Kidney glomerular epithelial cell (primary cell): Measurements from ENCODE around the gene SPDYC.
"Not testable (repeated sequence)": the region's sequence is repeated elsewhere in the genome, so short reads cannot be mapped to it uniquely, and the experiment has no call there.

Experiments
- DNase-seq: peaks from one replicate; lab custom pipeline; 2025; lab: John Stamatoyannopoulos, UW

Gene SPDYC

DNA sequence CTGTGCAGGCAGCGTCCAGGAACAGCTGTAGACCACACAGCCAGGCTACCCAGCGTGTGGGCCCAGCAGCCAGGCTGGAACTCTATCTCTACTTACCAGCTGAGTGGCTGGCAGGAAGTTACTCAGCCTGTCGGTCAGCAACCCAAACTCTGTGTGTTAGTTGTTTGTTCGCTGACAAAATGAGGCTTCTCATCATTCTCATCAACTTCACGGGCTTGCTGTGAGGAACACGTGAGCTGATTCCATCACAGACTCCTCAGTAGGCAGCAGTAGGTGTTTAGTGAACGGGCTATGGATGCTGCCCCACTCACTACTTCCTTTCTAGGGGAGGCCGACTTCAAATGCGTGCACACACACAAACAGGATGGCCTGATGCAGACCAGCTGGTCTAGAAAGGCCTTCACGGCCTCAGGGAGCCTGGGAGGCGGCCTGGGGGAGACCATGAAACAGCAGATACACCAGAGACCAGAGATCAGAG, 830 bp upstream of the SPDYC start:
- DNase-seq, result no peak

- no peak for DNase-seq
These were observed 2.6 kb downstream of the SPDYC start for GRCh38 chr11:65172600-65172999.

DNA sequence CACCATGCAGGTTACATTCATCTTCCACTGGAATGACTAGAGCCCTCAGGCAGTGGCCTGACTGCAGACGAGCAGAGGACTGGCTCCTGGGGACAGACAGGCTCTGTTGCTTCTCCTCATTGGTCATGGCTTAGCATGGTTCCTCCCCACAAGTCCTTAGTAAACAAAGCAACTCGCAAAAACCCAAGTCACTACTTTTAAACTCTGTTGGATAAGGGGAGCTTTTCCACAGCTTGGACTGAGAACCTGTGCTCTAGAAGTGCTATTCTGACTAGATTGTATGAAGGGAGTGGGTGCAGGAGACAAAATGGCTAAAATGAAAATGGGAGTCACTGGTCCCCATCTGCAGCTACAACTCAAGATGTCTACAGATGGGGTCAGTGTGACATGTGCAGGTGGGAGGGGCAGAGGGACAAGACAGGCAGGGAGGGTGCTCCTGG, 4.6 kb downstream of the SPDYC start:
- not testable (repeated sequence) for DNase-seq

- DNase-seq, result peak; percentile 55
These were observed 11.0 kb downstream of the SPDYC start for GRCh38 chr11:65180877-65181568.

DNA sequence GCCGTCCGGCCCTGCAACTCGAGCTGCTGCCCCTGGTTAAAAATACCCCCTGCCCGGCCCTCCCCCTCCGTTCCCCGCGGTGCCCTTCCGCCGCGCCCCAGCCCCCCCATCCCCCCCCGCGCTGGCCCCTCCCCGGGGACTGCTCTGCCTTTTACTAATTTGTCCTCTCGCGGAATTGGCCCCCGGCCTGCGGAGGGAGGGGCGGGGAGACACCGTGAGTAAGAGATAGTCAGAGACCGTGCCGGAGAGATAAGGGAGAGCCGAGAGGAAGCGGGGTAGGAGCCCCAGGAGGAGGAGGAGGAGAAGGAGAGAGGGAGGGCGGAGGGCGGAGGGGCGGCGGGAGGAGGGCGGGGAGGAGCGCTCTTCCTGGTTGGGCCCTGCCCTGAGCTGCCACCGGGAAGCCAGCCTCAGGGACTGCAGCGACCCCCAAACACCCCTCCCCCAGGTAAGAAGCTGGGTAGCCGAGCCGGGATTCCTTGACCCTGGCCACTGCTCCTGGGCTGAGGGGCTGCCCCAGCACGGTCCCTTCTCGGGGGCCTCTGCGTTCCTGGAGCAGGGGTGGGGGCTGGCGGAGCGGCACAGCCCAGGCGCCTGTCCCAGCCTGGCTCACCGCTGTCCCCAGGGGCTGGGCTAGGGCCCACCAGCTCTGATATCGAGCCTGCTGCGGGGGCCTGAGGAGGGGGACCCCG, 11.7 kb downstream of the SPDYC start, which contains the start of gene CAPN1:
Gene CAPN1, plus strand, starts transcription at position 360 of the 689 bp plus-strand sequence. CDS start 774 bp downstream, outside the sequence.
- peak; percentile 89 for DNase-seq

DNA sequence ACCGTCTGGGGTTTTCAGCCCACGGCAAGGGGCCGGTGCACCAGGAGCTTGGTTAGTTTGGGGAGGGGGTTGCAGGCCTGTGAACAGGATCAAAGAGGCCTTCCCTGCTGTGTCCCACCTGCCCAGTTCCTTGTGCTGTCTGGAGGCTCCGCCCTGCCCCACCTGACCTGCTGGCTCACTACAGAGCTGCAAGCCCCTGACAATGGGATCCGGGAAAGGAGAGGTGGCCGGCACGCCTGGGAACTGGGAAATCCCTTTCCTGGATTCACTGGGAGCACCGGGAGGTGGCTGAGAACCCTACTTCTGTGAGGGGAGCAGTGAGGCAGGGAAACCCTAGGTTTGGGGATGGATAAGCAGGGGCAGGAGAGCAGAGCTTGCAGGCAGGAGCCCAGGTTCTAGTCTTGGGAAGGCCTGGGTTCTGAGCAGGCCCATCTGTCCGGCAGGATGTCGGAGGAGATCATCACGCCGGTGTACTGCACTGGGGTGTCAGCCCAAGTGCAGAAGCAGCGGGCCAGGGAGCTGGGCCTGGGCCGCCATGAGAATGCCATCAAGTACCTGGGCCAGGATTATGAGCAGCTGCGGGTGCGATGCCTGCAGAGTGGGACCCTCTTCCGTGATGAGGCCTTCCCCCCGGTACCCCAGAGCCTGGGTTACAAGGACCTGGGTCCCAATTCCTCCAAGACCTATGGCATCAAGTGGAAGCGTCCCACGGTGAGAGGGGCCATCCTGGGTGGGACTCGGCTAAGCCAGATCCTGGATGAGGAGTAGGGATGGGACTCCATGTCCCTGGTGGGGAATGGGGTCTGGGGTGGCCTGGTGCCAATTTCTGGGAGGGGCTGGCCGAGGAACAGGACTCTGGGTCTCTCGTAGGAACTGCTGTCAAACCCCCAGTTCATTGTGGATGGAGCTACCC, 12.5 kb downstream of the SPDYC start:
- DNase-seq, result peak; percentile 25

GRCh38 chr11:65183201-65183891, 13.3 kb downstream of the SPDYC start:
- DNase-seq, result no peak

- no peak for DNase-seq
These were observed 14.1 kb downstream of the SPDYC start for GRCh38 chr11:65184146-65184545.

- no peak for DNase-seq
These were observed 15.1 kb downstream of the SPDYC start for GRCh38 chr11:65185171-65185570.

DNA sequence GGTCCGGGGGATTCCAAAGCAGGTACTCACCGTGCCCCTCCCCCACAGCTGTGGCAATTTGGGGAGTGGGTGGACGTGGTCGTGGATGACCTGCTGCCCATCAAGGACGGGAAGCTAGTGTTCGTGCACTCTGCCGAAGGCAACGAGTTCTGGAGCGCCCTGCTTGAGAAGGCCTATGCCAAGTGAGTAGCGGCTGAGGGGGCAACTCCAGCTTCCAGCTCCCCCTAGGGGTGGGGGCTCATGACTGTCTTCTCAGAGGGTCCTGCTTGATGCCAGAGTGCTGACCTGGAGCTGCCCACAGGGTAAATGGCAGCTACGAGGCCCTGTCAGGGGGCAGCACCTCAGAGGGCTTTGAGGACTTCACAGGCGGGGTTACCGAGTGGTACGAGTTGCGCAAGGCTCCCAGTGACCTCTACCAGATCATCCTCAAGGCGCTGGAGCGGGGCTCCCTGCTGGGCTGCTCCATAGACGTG, 15.9 kb downstream of the SPDYC start:
- no peak for DNase-seq

- DNase-seq, result no peak
These were observed 16.7 kb downstream of the SPDYC start for GRCh38 chr11:65186701-65187100.

- DNase-seq, result no peak
These were observed 17.2 kb downstream of the SPDYC start for GRCh38 chr11:65187146-65187675.

GRCh38 chr11:65187971-65188461, 18.0 kb downstream of the SPDYC start:
- no peak for DNase-seq

DNA sequence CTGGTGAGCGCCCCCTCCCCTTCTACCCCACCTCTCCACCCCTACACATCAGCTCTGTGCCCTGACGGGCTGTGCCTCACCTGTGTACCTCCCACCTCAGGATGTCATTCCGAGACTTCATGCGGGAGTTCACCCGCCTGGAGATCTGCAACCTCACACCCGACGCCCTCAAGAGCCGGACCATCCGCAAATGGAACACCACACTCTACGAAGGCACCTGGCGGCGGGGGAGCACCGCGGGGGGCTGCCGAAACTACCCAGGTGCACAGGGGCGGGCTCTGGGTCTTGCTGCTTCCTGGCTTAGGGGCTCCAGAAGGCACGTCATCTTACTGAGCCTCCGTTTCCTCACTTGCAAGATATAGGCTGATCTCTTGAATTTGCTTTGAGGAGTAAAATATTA, 18.5 kb downstream of the SPDYC start:
- DNase-seq, result no peak

- DNase-seq, result no peak
These were observed 19.2 kb downstream of the SPDYC start for GRCh38 chr11:65189191-65189590.

- no peak for DNase-seq
These were observed 24.5 kb downstream of the SPDYC start for GRCh38 chr11:65194564-65194963.

DNA sequence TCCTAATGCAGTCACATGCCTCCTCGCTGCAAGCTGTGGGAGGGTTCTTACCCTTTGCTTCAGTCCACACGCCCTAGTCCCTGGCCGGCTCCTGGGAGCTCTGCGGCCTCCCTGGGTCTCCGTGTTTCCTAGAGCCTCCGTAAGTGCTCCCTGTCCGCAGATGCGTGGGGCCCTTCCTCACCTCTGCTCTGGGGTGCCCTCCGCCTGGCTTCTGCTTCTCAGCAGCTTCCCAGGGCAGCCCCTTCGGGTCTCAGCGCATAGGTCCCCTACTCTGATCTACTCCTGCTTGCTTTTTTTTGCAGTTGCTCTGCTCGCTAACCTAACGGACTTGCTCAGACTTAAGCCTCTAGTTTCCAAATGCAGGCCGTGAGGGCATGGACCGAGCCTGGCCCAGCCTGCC, 34.1 kb downstream of the SPDYC start:
- no peak for DNase-seq

GRCh38 chr11:65204646-65205601, 34.9 kb downstream of the SPDYC start:
- no peak for DNase-seq

DNA sequence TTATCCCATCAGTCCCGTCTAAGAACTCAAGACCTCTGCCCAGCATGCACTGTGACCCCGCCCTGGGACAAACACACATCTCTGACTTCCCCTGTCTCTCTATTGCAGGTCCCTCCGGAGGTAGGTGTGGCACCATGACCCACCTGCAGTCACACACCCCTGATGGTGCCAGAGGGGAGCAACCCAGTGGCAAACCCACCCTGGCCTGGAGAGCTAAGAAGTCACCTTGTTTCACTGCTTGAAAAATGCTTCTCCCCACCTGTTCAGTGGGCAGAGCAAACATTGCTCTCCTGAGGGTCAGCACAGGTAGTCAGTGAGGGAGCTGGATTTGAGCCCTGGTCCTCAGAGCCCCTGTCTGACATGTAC, 35.6 kb downstream of the SPDYC start:
- no peak for DNase-seq

GRCh38 chr11:65206441-65206841, 36.4 kb downstream of the SPDYC start:
- DNase-seq, result no peak
